HT-29 (cell line): ENCODE measurements around the gene GSE1. TPM values are rescaled to one million over a fixed set of nuclear protein-coding genes. Genes with fewer than 3 reads are reported as not detected.

ENCODE experiments used
- DNase-seq: peaks from one replicate; pipeline ENCODE4 v3.0.0-alpha.2; 2015; ENCODE audit warnings: low spot score
- small RNA-seq: library from RNA; depleted of rRNA; stranded (forward); fragments of <200 nt; gene quantifications from one replicate; pipeline ENCODE3, GENCODE V24; 2014
- total RNA-seq: library from RNA; depleted of rRNA; stranded (reverse); fragments of >200 nt; shearing (Covaris generic); gene quantifications from 2 replicates; pipeline ENCODE4 v1.2.3, GENCODE V29; 2014; rRNA removed

Gene GSE1
- total RNA-seq, 1 experiment from 2014 or later: 81.1 TPM

DNA sequence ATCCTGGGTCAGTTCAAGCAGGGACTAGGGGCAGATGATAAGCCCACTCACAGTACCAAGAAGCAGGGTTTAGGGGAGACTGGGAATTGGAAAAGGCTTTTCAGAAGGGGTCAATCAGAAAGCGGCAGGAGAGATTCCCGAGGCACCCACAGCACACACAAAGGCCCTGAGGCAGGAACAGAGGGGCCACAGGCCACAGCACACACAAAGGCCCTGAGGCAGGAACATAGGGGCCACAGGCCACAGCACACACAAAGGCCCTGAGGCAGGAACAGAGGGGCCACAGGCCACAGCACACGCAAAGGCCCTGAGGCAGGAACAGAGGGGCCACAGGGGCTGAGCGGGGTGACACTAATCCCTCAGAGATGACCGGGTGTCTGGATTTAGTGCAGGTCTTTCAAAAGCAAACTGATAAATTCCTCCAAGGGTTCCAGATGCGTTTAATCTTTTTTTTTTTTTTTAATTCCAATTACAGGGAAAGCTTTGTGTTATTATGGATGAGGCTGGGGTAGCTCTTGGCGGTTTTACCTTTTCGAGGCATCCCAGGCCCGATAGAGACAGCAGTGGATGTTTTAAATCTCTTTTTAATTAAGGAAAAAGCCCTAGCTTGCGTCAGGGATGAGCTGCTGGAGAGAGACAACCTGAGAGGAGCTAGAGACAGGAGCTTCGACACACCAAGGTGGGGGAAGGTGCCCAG is 106.6 kb downstream of the GSE1 start:
- no peak for DNase-seq

DNA sequence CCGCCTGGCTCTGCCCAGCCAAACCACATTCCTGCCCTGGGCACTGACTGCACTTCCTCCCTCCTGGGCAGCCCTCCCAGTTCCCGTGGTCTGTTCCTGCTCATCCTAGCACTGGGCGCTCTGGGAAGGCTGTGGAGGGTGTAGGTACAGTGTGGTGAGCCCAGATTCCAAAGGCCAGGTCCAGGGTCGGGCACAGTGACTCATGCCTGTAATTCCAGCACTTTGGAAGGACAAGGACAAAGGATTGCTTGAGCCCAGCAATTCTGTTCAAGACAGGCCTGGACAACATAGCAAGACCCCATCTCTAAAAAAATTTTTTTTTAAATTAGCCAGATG is 107.1 kb downstream of the GSE1 start:
- peak; percentile 96 for DNase-seq

DNA sequence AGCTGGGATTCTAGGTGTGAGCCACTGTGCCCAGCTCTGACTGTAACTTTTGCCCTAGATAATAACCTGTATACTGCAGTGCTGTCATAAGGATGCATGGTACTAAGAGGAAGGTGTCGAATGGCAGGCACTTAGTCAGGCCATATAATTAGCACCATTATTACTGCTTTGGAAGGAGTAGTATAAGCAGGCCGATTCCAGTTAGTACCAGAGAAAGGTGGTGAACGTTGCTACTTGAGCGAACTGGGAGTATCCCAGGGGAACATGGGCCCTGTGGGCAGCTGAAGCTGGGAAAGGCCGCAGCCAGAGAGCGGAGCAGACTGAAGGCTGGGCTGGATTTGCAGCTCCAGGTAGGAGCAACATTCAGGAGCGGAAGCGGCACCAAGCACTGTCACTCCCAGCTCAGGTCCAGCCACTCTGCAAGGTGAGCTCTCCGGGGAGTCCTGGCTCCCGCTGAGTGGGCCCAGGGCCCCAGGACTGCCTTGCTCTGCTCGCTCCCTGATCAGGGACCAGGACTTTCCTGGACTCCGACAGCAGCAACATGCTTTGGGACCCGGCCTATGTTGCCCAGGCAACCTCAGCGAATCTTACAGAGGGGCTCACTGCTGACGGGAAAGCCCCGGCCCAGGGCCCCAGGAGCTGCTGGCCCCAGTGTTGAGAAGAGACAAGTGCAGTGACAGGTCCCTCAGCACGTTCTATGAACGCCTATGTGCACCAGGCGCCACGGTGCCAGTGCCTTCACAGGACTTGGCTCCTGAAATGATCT is 109.2 kb downstream of the GSE1 start:
- DNase-seq: no peak

DNA sequence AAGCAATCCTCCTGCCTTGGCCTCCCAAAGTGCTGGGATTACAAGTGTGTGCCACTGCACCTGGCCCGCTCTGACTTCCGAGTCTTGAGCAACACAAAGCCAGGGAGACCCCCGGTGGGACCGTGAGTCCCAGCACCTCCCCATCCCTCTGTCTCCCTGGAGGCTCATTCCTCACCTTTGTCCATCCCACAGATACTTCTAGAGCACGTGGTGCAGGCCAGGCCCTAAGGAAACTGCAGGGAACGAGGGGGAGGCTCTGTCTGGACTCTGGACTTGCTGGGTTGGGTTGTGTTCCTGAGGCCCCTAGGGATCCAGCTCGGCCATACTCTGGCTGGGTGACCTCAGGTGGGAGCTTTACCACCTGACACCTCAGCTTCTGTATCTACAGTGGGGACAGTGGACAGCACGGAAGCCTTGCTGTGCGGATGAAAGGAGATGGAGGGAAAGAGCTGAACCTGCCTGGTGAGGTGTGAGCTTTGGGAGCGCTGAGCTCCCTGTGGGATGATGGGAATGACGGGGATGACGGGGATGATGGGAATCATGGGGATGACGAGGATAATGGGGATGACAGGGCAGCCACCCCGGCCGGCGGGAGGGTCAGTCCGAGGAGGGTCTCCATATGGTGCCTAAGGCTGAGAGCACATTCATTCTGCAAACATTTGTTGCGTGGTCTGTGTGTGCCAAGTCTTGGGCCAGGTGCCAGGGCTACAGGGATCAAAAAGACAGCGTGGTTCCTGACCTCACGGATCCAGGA is 111.2 kb downstream of the GSE1 start:
- DNase-seq: no peak

DNA sequence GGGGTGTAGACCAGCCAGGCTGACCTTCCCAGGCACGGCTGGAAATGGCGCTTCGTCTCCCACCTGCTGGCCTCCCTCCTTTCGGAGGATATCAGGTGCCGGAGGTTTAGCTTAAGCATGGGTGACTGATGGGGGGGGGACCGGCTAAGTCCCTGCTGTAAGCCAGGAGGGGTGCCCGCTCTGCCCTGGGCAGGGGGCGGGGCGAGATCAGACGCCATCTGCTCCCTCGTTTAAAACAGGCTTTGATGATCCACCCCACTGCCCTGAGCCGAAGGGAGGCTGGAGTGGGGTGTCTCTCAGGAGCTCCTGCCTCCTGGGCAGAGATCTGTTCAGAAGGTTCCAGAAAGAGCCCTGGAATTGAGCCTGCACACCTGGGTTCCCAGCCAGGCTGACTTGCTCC is 111.8 kb downstream of the GSE1 start:
- DNase-seq: no peak

Small RNA genes lying within 50 kb of the gene (small RNA-seq; reads per million reads assigned to genes)
- not detected for gene RN7SL381P

Other genes starting within 250 kb of the GSE1 start
- 22.8 and 23.4 TPM in 2 replicates for gene GINS2, start 75.6 kb downstream of the GSE1 start, total RNA-seq
- gene C16orf74, start 137.8 kb downstream of the GSE1 start, total RNA-seq: 84.9 and 92.0 TPM in 2 replicates
- 98.2 and 107 TPM in 2 replicates for gene EMC8, start 186.2 kb downstream of the GSE1 start, total RNA-seq
- gene COX4I1, start 186.4 kb downstream of the GSE1 start, total RNA-seq: 443 and 485 TPM in 2 replicates